ENCODE data around the gene HIPK4. TPM values are rescaled to one million over a fixed set of nuclear protein-coding genes. Genes with fewer than 3 reads are reported as not detected.
A peak's percentile ranks its signal among the peaks of the same experiment; 100 is the strongest.

HIPK4 gene
- total and polyA plus RNA-seq, 2 experiments from 2014 or later, result 0.19 to 0.43 TPM

- H3K27ac ChIP-seq, result no peak overlapping the region
- H3K4me2 ChIP-seq (ENCODE audit: unreplicated experiment), result no peak overlapping the region
- no peaks in the 10 kb centered on the region for H3K27me3 ChIP-seq (replicated peaks; ENCODE audit: insufficient read depth)
- no peak overlapping the region for H3K9ac ChIP-seq
- DNase-seq, result no peak
- H3K36me3 ChIP-seq (ENCODE audit: low read depth), result no peaks in the 10 kb centered on the region; the same call in 1 of the 2 replicates
- peaks cover 9% of the 10 kb centered on the region for H3F3A ChIP-seq (ENCODE audit: insufficient read depth)
- no peaks in the 10 kb centered on the region for H4K20me1 ChIP-seq (ENCODE audit: insufficient read depth)
- no peak overlapping the region for H2AFZ ChIP-seq
- H3K4me1 ChIP-seq (ENCODE audit: insufficient read depth), result peaks cover 4% of the 10 kb centered on the region; the same call in 1 of the 2 replicates
- no peak overlapping the region for H3K4me3 ChIP-seq
- in situ Hi-C loops (cut with MboI), result no loop called here
- no peaks in the 10 kb centered on the region for H3K9me3 ChIP-seq (ENCODE audit: low read depth)
- H3K9me2 ChIP-seq (ENCODE audit: insufficient read depth), result no peaks in the 10 kb centered on the region
- no peak for TF ChIP-seq EZH2phosphoT487 (IDR thresholded peaks at IDR 0.05; ENCODE audit: insufficient read depth, low read depth)
- TF ChIP-seq EZH2 (IDR thresholded peaks at IDR 0.05; ENCODE audit: insufficient read depth, poor library complexity, severe bottlenecking), result no peak
- peaks cover 26% of the 10 kb centered on the region for H3K79me2 ChIP-seq (ENCODE audit: insufficient read depth)
- 89% methylated on average over 13 of the region's 13 CpGs for WGBS, 2 experiments (ENCODE audit: low coverage in 1 of 2, low lambda C conversion rate in 2 of 2, missing lambda C conversion rate in 2 of 2)
Observed at GRCh38 chr19:40360020-40360707, 29.8 kb downstream of the HIPK4 start.

- Histone ChIP-seq H3K79me2 (ENCODE audit: insufficient read depth) (peaks cover 37% of the 10 kb centered on the region), H4K20me1 (ENCODE audit: insufficient read depth) (no peaks in the 10 kb centered on the region), H3K9me3 (ENCODE audit: low read depth) (no peaks in the 10 kb centered on the region), H3K9me2 (ENCODE audit: insufficient read depth) (no peaks in the 10 kb centered on the region), H3K27ac (no peak overlapping the region), H3K4me1 (ENCODE audit: insufficient read depth) (peaks cover 4% of the 10 kb centered on the region; the same call in 1 of the 2 replicates), H3K9ac (no peak overlapping the region), H3K36me3 (ENCODE audit: low read depth) (no peaks in the 10 kb centered on the region; the same call in 1 of the 2 replicates), H3K4me2 (ENCODE audit: unreplicated experiment) (no peak overlapping the region), H3K4me3 (no peak overlapping the region), H3K27me3 (replicated peaks; ENCODE audit: insufficient read depth) (no peaks in the 10 kb centered on the region), H3F3A (ENCODE audit: insufficient read depth) (peaks cover 9% of the 10 kb centered on the region), H2AFZ (no peak overlapping the region)
- DNase-seq, result no peak
- WGBS, 2 experiments (ENCODE audit: low coverage in 1 of 2, low lambda C conversion rate in 2 of 2, missing lambda C conversion rate in 2 of 2), result 96 to 100% methylated on average over 5 of the region's 5 CpGs
- TF ChIP-seq EZH2phosphoT487 (IDR thresholded peaks at IDR 0.05; ENCODE audit: insufficient read depth, low read depth) (no peak), EZH2 (IDR thresholded peaks at IDR 0.05; ENCODE audit: insufficient read depth, poor library complexity, severe bottlenecking) (no peak)
- in situ Hi-C loops (cut with MboI), result no loop called here
Observed at GRCh38 chr19:40358773-40359172, 31.2 kb downstream of the HIPK4 start.

- H3K9me2 ChIP-seq (ENCODE audit: insufficient read depth), result no peaks in the 10 kb centered on the region
- H2AFZ ChIP-seq, result no peak overlapping the region
- in situ Hi-C loops (cut with MboI), result no loop called here
- H3K27ac ChIP-seq, result peak overlapping the region; percentile 31
- no peaks in the 10 kb centered on the region for H4K20me1 ChIP-seq (ENCODE audit: insufficient read depth)
- no peak overlapping the region for H3K4me2 ChIP-seq (ENCODE audit: unreplicated experiment)
- H3K36me3 ChIP-seq (ENCODE audit: low read depth), result no peaks in the 10 kb centered on the region; the same call in 1 of the 2 replicates
- H3K9me3 ChIP-seq (ENCODE audit: low read depth), result no peaks in the 10 kb centered on the region
- no peak for TF ChIP-seq EZH2 (IDR thresholded peaks at IDR 0.05; ENCODE audit: insufficient read depth, poor library complexity, severe bottlenecking)
- TF ChIP-seq EZH2phosphoT487 (IDR thresholded peaks at IDR 0.05; ENCODE audit: insufficient read depth, low read depth), result no peak
- H3F3A ChIP-seq (ENCODE audit: insufficient read depth), result peaks cover 9% of the 10 kb centered on the region
- no peaks in the 10 kb centered on the region for H3K27me3 ChIP-seq (replicated peaks; ENCODE audit: insufficient read depth)
- H3K79me2 ChIP-seq (ENCODE audit: insufficient read depth), result peaks cover 42% of the 10 kb centered on the region
- DNase-seq, result peak; percentile 42
- peaks cover 4% of the 10 kb centered on the region; the same call in 1 of the 2 replicates for H3K4me1 ChIP-seq (ENCODE audit: insufficient read depth)
- no peak overlapping the region for H3K4me3 ChIP-seq
- 0 out of 2 replicates have a peak overlapping the region, but pooled peaks have one; percentile 8 for H3K9ac ChIP-seq
- WGBS, 2 experiments (ENCODE audit: low coverage in 1 of 2, low lambda C conversion rate in 2 of 2, missing lambda C conversion rate in 2 of 2), result 37 to 48% methylated on average over 3 of the region's 3 CpGs
Observed at GRCh38 chr19:40357640-40358039, 32.3 kb downstream of the HIPK4 start.

GRCh38 chr19:40356681-40357595 is 33.0 kb downstream of the HIPK4 start:
- no peak overlapping the region for H3K4me3 ChIP-seq
- in situ Hi-C loops (cut with MboI), result no loop called here
- H4K20me1 ChIP-seq (ENCODE audit: insufficient read depth), result no peaks in the 10 kb centered on the region
- no peaks in the 10 kb centered on the region for H3K9me3 ChIP-seq (ENCODE audit: low read depth)
- no peaks in the 10 kb centered on the region for H3K9me2 ChIP-seq (ENCODE audit: insufficient read depth)
- no peak overlapping the region for H2AFZ ChIP-seq
- peaks cover 42% of the 10 kb centered on the region for H3K79me2 ChIP-seq (ENCODE audit: insufficient read depth)
- 78 to 79% methylated on average over 6 of the region's 6 CpGs for WGBS, 2 experiments (ENCODE audit: low coverage in 1 of 2, low lambda C conversion rate in 2 of 2, missing lambda C conversion rate in 2 of 2)
- peak; percentile 46 for DNase-seq
- peaks cover 9% of the 10 kb centered on the region for H3F3A ChIP-seq (ENCODE audit: insufficient read depth)
- no peaks in the 10 kb centered on the region; the same call in 1 of the 2 replicates for H3K36me3 ChIP-seq (ENCODE audit: low read depth)
- H3K9ac ChIP-seq, result 0 out of 2 replicates have a peak overlapping the region, but pooled peaks have one; percentile 8
- no peaks in the 10 kb centered on the region for H3K27me3 ChIP-seq (replicated peaks; ENCODE audit: insufficient read depth)
- no peak overlapping the region for H3K4me2 ChIP-seq (ENCODE audit: unreplicated experiment)
- peaks cover 4% of the 10 kb centered on the region; the same call in 1 of the 2 replicates for H3K4me1 ChIP-seq (ENCODE audit: insufficient read depth)
- peak overlapping the region; percentile 31 for H3K27ac ChIP-seq
- no peak for TF ChIP-seq EZH2 (IDR thresholded peaks at IDR 0.05; ENCODE audit: insufficient read depth, poor library complexity, severe bottlenecking)
- no peak for TF ChIP-seq EZH2phosphoT487 (IDR thresholded peaks at IDR 0.05; ENCODE audit: insufficient read depth, low read depth)
